HG02623 (cell line): ENCODE results near the gene MORF4L1.
"Not testable (repeated sequence)": the region's sequence is repeated elsewhere in the genome, so short reads cannot be mapped to it uniquely, and the experiment has no call there.

Source experiments
- ATAC-seq: cut with Tn5 transposase; IDR thresholded peaks from one replicate; pipeline ENCODE4 v1.9.1; 2021; ENCODE audit warnings: moderate library complexity; ENCODE audit not compliant: unreplicated experiment

MORF4L1 gene

GRCh38 chr15:78855746-78856145 is 16.9 kb upstream of the MORF4L1 start:
- no peak for ATAC-seq

DNA sequence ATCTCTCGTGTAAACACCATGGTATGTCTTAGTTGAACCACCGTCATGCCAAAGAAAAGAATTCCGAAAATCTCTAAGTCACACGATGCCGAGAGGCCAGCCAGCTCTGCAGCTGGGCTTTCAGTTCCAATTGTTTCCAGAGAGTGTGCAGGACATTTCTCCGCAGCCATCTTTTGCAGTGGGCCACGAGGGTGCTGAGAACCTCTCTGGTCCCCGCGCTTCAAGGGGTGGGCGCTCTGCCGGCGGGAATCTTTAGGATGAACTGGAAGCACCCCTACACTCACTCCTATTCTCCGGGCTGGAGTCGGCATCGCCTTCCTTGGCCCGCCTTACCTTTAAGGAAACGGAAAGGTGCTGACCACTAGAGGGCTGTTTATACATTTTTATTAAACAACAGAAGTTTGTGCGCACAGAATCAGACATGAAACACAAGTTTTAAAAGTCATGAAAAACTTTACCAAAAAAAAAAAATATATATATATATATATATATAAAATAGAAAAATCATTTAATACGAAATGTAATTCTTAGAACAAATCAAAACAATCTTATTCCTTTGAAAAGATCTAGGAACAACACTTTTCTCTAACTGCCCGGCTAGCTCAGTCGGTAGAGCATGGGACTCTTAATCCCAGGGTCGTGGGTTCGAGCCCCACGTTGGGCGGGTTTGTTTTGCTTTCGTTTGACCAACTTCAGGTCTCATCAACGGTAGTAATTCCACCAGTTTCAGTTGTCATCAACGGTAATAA is 12.5 kb upstream of the MORF4L1 start:
- ATAC-seq: peak; percentile 74

- ATAC-seq: not testable (repeated sequence)
Observed at GRCh38 chr15:78865585-78865984, 7.1 kb upstream of the MORF4L1 start.

DNA sequence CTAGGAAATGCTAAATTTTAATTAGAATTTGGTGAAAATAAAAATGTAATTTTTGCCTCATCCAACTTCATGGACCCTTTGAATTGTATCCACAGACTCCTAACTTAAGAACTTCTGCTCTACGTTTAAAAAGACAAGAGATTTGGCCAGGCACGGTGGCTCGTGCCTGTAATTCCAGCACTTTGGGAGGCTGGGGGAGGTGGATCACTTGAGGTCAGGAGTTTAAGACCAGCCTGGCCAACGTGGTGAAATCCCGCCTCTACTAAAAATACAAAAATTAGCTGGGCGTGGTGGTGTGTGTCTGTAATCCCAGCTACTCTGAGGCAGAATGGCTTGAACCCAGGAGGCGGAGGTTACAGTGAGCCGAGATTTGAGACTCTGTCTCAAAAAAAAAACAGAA is 6.7 kb upstream of the MORF4L1 start:
- ATAC-seq: not testable (repeated sequence)

DNA sequence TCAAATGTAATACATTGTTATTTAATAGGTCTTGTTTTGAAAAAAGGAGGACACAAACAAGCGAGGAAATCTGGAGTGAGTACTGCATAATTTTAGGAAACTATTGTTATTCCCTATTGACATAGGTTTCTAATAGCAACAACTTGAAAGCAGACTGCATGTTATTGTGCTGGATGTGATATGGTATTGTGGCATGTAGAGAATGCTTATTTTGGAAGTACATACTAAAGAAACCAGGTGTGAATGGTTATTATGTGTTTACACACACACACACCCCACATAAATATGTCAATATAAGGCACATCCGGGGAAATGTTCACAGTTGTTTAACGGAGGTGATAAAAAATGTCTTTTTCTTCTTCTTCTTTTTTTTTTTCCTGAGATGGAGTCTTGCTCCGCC is 5.9 kb upstream of the MORF4L1 start:
- ATAC-seq: no peak

GRCh38 chr15:78868366-78868765 is 4.3 kb upstream of the MORF4L1 start:
- no peak for ATAC-seq

- not testable (repeated sequence) for ATAC-seq
Observed at GRCh38 chr15:78871483-78872127, 1.1 kb upstream of the MORF4L1 start.

DNA sequence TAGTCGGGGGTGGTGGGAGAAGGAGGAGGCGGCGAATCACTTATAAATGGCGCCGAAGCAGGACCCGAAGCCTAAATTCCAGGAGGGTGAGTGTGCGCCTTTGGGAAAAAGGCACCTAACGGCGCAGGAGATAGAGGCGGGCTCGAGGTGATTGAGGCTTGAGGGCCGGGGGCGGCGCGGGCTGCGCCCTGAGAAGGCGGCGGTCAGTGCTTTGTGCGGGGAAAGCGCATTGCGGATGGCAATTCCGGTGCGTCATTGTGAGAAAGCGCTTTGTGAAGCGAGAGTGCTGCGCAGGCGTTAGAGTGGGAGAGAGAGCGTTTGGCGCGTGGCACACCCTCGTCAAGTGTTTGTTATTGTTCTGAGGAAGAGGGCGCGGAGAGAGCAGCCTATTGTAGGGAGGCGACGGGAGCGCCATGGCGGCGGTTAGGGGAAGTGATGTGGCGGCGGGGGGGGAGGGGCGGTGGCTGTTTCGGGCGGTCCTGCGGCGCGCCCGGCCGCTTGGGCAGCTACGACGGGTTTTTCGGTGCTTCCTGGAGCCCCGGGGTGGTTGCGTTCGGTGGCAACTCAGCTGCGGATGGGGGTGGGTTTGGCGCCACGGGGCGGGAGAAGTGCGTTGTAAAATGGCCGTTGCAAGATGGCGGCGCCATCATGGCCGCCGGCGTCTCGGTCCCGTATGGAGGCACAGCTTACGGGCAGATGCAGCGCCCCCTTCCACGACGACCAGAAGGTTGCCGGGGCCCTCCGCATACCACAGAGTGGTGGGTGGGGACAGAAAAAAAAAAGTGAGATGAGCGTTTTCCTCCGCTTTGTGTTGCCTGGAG is 492 bp downstream of the MORF4L1 start:
- peak; percentile 59 for ATAC-seq

DNA sequence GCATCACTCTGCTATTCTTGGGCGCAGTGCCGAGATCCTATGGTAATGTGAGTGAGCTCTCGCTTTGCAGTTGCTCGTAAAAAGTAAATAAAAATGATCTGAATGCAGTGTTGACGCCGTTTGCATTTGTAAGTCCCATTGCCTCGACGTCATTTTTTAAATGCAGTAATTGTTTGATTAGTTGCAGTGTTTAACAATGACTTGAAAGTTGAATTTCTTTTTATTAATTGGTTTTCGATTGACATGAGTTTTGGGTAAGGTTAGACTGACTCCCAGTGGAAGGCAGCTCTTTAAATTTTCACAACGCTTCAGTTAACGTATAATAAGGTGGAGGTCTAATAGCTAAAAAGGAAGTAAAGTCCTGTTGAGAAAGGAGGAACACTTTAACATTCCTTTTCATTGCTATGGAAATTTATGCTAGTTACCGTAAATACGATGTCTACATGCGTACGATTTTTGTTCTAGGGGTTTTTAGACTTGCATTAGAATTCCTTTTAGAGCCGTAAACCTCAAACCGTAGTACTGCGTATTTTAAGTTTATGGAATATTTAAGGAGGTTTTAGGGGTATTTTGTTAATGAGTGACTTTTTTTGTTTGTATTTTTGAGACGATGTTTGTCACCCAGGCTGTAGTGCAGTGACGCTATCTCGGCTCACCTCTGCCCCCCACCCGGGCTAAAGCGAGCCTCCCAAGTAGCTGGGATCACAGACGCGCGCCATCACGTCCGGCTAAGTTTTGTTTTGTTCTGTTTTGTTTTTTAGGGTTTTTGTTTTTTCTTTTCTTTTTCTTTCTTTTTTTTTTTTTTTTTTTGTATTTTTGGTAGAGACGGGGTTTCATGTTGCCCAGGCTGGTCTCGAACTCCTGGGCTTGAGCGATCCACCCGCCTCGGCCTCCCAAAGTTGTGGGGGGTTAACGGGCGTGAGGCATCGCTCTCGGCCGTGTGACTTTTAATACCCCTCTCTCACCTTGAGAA is 1.4 kb downstream of the MORF4L1 start:
- no peak for ATAC-seq

- no peak for ATAC-seq
Observed at GRCh38 chr15:78875107-78875914, 2.6 kb downstream of the MORF4L1 start.

DNA sequence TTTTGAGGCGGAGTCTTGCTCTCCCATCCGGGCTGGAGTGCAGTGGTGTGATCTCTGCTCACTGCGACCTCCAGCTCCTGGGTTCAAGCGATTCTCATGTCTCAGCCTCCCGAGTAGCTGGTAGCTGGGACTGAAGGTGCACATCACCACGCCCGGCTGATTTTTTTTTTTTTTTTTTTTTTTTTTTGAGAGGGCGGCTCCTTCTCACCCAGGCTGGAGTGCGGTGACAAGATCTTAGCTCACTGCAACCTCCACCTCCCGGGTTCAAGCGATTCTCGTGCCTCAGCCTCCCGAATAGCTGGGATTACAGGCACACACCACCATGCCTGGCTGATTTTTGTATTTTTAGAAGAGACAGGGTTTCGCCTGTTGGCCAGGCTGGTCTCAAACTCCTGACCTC is 4.3 kb downstream of the MORF4L1 start:
- not testable (repeated sequence) for ATAC-seq

- ATAC-seq: no peak
Observed at GRCh38 chr15:78878356-78878755, 5.7 kb downstream of the MORF4L1 start.

DNA sequence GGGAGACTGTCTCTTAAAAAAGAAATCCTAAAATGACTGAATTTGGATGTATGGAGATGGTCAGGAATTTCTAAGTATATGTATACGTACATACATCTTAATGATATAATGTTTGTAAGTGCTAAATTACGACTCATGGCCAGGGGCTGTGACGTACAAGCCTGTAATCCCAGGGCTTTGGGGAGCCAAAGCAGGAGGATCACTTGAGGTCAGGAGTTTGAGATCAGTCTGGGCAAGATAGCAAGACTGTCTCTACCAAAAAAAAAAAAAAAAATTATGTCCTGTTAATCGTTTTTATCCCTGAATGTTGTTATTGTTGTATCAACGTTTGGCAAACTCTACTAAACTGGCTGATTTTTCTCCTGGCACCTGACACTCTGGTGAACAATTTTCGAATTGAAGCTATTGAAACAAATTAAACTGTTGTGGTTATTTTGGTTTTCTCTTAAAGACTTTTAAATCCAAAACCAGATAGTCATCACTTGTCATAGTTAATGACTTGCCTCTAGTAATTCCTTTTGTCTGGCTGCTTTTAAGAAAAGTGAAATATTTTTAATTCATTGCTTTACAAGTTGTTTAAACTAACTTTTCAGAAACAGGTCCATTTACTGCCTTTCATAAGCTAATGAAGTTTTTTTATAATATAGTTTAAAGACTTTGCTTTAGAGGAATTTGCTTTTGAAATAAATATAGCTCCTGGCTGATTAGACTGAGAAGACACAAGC is 7.0 kb downstream of the MORF4L1 start:
- no peak for ATAC-seq

- ATAC-seq: no peak
Observed at GRCh38 chr15:78880242-78880533, 7.5 kb downstream of the MORF4L1 start.

DNA sequence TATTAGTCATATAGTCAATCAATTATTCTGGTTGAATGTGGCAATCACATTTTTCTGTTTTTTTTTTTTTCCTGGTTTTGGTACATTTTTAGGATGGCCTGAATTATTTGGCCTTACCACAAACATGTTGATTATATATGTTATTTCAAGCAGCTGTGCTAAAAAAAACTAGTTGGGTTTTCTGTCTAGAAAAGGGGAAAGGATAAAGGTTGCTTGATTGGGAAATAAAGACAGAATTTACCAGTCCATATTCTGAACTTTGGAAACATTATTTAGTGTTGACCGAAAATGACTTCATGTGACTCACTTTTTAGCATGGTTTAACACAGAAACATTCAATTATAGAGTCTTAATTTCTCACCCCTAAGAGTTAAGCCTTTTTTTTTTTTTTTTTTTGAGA is 8.1 kb downstream of the MORF4L1 start:
- no peak for ATAC-seq

DNA sequence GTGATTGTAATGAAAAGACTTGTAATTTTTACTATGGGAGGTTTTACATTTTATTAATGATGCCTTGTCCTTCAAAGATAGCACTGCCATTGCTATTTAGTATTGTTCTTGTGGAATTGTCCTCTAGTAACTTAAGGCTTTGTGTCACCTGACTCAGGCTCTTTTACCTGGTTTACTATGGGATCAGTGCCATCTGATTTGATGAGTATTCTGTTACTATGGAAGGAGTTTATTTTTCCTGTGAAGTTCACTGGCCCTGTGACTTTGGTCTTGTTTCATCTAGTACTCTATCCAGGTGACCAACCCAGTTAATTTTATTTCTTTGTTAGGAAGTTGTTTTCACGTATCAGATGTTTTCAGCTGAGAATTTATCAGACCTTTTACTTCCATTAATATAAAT is 9.0 kb downstream of the MORF4L1 start:
- no peak for ATAC-seq

GRCh38 chr15:78889000-78889399 is 16.3 kb downstream of the MORF4L1 start:
- ATAC-seq: no peak

GRCh38 chr15:78893538-78893937 is 20.8 kb downstream of the MORF4L1 start:
- ATAC-seq: no peak

DNA sequence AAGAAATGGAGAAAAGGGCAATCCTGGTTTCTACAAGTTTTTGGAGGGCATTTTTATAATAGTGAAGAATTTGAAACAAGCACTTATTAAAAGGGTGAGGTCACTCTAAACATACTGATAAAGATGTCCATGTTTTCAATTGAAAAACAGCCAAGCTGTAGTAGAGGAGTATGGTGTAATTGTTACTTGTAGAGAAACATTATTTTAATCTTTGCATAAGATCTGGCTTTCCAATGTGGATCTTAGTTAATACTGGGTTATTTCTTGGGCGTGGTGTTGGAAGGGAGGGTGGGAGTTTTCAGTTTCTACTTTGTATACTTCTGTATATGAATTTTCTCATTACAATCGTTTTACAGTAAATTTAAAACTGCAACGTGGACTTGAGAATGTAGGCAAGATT is 22.8 kb downstream of the MORF4L1 start:
- ATAC-seq: no peak
